Heart left ventricle (tissue), 13 donors: ENCODE measurements around the gene GPRC5B.

Experiments used
- POLR2A ChIP-seq, 2 donors: fragments of 450-650 bp; IDR thresholded peaks; one replicate each; pipeline ENCODE4 v1.6.1; 2017; ENCODE audit warnings: antibody characterized with exemption in 2 of 2, mild to moderate bottlenecking in 2 of 2, moderate library complexity in 2 of 2
- TF ChIP-seq, protein P1 (sequence below), 12 donors: fragments of 200-600 bp; sonication (generic) in 4 of 12; IDR thresholded peaks; one replicate each; pipeline versions ENCODE4 v1.5.0 to v1.8.0; 2018 to 2022; ENCODE audit warnings: antibody characterized with exemption in 12 of 12, mild to moderate bottlenecking in 5 of 12
- donor health status: ischemic (EF 13 %, LVEDD 7.1; RV severe dilation, severe dysfunction).
- donor health status: DM: no; HTN: yes; CAD: no.
- donor health status: DM: no; HTN: no; CAD: no.
- donor health status: ischemic (EF 25% LVEDD 6.9; RV normal size, moderate dysfunction).
- donor health status: ischemic (EF 25% LVEDD 5.7; RV mildly dilated, moderate dysfunction).
- donor health status: ischemic (EF 35%, LVEDD 5.7; RV mildly dilated, moderate dysfunction).
- donor health status: nonischemic (EF 11% LVEDD 7.7; RV severe dilation, severe dysfunction).
- donor health status: DM: yes; HTN: yes; CAD: no.
- donor health status: PGD.
- donor health status: ischemic (EF 29% LVEDD 5.4; RV normal size, mild dysfunction).
- donor health status: nonischemic (EF 23%, LVEDD 6.1; RV moderate dilation, normal function).

DNA sequence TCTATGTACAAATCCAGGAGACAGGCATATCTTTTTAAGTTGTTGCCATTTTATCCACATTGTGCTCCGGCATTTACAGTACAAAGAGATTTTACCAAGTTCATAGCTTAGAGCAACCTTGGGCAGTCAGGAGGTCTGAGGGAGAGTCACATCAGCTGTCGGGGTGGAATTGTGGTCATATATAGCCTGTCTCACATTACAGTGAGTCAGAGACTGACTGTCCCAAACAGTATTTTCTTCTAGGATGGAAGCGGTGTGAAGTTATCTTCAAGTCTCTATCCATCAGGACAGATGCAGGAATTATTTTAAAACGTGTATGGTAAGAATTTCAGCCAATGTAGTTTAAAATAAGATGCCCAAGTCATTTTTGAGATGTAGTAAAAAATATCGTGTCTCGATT is 53.0 kb downstream of the GPRC5B start:
- TF ChIP-seq POLR2A (IDR thresholded peaks at IDR 0.05) = no peak
- TF ChIP-seq, protein P1, sequence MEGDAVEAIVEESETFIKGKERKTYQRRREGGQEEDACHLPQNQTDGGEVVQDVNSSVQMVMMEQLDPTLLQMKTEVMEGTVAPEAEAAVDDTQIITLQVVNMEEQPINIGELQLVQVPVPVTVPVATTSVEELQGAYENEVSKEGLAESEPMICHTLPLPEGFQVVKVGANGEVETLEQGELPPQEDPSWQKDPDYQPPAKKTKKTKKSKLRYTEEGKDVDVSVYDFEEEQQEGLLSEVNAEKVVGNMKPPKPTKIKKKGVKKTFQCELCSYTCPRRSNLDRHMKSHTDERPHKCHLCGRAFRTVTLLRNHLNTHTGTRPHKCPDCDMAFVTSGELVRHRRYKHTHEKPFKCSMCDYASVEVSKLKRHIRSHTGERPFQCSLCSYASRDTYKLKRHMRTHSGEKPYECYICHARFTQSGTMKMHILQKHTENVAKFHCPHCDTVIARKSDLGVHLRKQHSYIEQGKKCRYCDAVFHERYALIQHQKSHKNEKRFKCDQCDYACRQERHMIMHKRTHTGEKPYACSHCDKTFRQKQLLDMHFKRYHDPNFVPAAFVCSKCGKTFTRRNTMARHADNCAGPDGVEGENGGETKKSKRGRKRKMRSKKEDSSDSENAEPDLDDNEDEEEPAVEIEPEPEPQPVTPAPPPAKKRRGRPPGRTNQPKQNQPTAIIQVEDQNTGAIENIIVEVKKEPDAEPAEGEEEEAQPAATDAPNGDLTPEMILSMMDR (IDR thresholded peaks at IDR 0.05) = no peak
